GM18517 (cell line): ENCODE measurements around the gene PDE4C.

ENCODE experiments used
- ATAC-seq: cut with Tn5 transposase; IDR thresholded peaks from one replicate; pipeline ENCODE4 v1.9.1; 2021; ENCODE audit warnings: mild to moderate bottlenecking, moderate library complexity; ENCODE audit not compliant: unreplicated experiment

PDE4C gene

GRCh38 chr19:18202397-18202777 is 23.9 kb downstream of the PDE4C start:
- no peak for ATAC-seq

- no peak for ATAC-seq
Measured at GRCh38 chr19:18198374-18198773, 27.9 kb downstream of the PDE4C start.

- no peak for ATAC-seq
Measured at GRCh38 chr19:18197941-18198340, 28.3 kb downstream of the PDE4C start.

GRCh38 chr19:18197306-18197705 is 28.9 kb downstream of the PDE4C start:
- no peak for ATAC-seq

- ATAC-seq = no peak
Measured at GRCh38 chr19:18196511-18196845, 29.8 kb downstream of the PDE4C start.

- ATAC-seq = no peak
Measured at GRCh38 chr19:18194554-18195238, 31.5 kb downstream of the PDE4C start.

- no peak for ATAC-seq
Measured at GRCh38 chr19:18194181-18194530, 32.1 kb downstream of the PDE4C start.

GRCh38 chr19:18193388-18194180 is 32.7 kb downstream of the PDE4C start:
- ATAC-seq = peak; percentile 10

- peak; percentile 80 for ATAC-seq
Measured at GRCh38 chr19:18192673-18193387, 33.4 kb downstream of the PDE4C start, which contains the start of gene MPV17L2. Gene MPV17L2 (plus strand): TSS chr19:18193218. CDS start chr19:18193282, 64 bp downstream.

- no peak for ATAC-seq
Measured at GRCh38 chr19:18191640-18192062, 34.6 kb downstream of the PDE4C start.

- no peak for ATAC-seq
Measured at GRCh38 chr19:18190278-18190677, 36.0 kb downstream of the PDE4C start.

- ATAC-seq = no peak
Measured at GRCh38 chr19:18185538-18185937, 40.7 kb downstream of the PDE4C start.

GRCh38 chr19:18183529-18183928 is 42.7 kb downstream of the PDE4C start:
- no peak for ATAC-seq

GRCh38 chr19:18179957-18180356 is 46.3 kb downstream of the PDE4C start:
- no peak for ATAC-seq

GRCh38 chr19:18176367-18177310 is 49.6 kb downstream of the PDE4C start:
- ATAC-seq = no peak

GRCh38 chr19:18174983-18175382 is 51.3 kb downstream of the PDE4C start:
- no peak for ATAC-seq
